NCI-H2171 (cell line): ENCODE results near the gene SH2D5.

ENCODE experiments used
- DNase-seq: peaks from one replicate; lab custom pipeline; 2025; lab: John Stamatoyannopoulos, UW

The SH2D5 gene

GRCh38 chr1:20713440-20713839 is 19.1 kb downstream of the SH2D5 start:
- DNase-seq, result no peak

- no peak for DNase-seq
Measured at GRCh38 chr1:20712215-20712577, 20.3 kb downstream of the SH2D5 start.

- DNase-seq, result no peak
Measured at GRCh38 chr1:20711285-20712214, 21.0 kb downstream of the SH2D5 start.

GRCh38 chr1:20710469-20711284 is 21.8 kb downstream of the SH2D5 start:
- DNase-seq, result no peak

GRCh38 chr1:20709868-20710267 is 22.6 kb downstream of the SH2D5 start:
- DNase-seq, result no peak

- DNase-seq, result no peak
Measured at GRCh38 chr1:20708891-20709290, 23.6 kb downstream of the SH2D5 start.

- DNase-seq, result no peak
Measured at GRCh38 chr1:20708057-20708456, 24.4 kb downstream of the SH2D5 start.

- no peak for DNase-seq
Measured at GRCh38 chr1:20706841-20707240, 25.7 kb downstream of the SH2D5 start.

- no peak for DNase-seq
Measured at GRCh38 chr1:20705203-20705755, 27.2 kb downstream of the SH2D5 start.

- no peak for DNase-seq
Measured at GRCh38 chr1:20704390-20705202, 27.9 kb downstream of the SH2D5 start.

- DNase-seq, result no peak
Measured at GRCh38 chr1:20703124-20703756, 29.3 kb downstream of the SH2D5 start.

- no peak for DNase-seq
Measured at GRCh38 chr1:20702416-20702815, 30.1 kb downstream of the SH2D5 start.

- no peak for DNase-seq
Measured at GRCh38 chr1:20701847-20702246, 30.7 kb downstream of the SH2D5 start.

GRCh38 chr1:20701446-20701845 is 31.1 kb downstream of the SH2D5 start:
- no peak for DNase-seq

- no peak for DNase-seq
Measured at GRCh38 chr1:20700636-20701215, 31.8 kb downstream of the SH2D5 start.

GRCh38 chr1:20699558-20699957 is 32.9 kb downstream of the SH2D5 start:
- DNase-seq, result no peak

- DNase-seq, result no peak
Measured at GRCh38 chr1:20698195-20698910, 34.1 kb downstream of the SH2D5 start.

- no peak for DNase-seq
Measured at GRCh38 chr1:20697563-20697962, 34.9 kb downstream of the SH2D5 start.

- peak; percentile 92 for DNase-seq
Measured at GRCh38 chr1:20696397-20697333, 35.8 kb downstream of the SH2D5 start.
